Measurements from ENCODE around the gene HSD17B12.

Gene HSD17B12

GRCh38 chr11:43830928-43831440, 150.4 kb downstream of the HSD17B12 start:
- no peak overlapping the region for H3K4me3 ChIP-seq
- H3K27ac ChIP-seq, result peak overlapping the region; percentile 33 to 76

GRCh38 chr11:43832536-43832935, 152.0 kb downstream of the HSD17B12 start:
- no peak for DNase-seq (ENCODE audit: low spot score)
- no peak for TF ChIP-seq CTCF (IDR thresholded peaks at IDR 0.05)
- H3K27ac ChIP-seq, result no peak overlapping the region
- H3K4me3 ChIP-seq, result no peak overlapping the region

More at GRCh38 chr11:43830928-43831440, 150.4 kb downstream of the HSD17B12 start:
- no peak for TF ChIP-seq CTCF (IDR thresholded peaks at IDR 0.05)
- DNase-seq (ENCODE audit: low spot score), result peak; percentile 76

- DNase-seq (ENCODE audit: low spot score), result no peak
- no peak for TF ChIP-seq CTCF (IDR thresholded peaks at IDR 0.05)
- peak overlapping the region; percentile 19 to 35 for H3K27ac ChIP-seq
Observed at GRCh38 chr11:43833657-43834073, 153.1 kb downstream of the HSD17B12 start.

GRCh38 chr11:43834286-43834685, 153.7 kb downstream of the HSD17B12 start:
- Histone ChIP-seq H3K4me3 (no peak overlapping the region), H3K27ac (no peak overlapping the region)
- no peak for DNase-seq (ENCODE audit: low spot score)
- TF ChIP-seq CTCF (IDR thresholded peaks at IDR 0.05), result no peak

More at GRCh38 chr11:43833657-43834073, 153.1 kb downstream of the HSD17B12 start:
- no peak overlapping the region for H3K4me3 ChIP-seq

- H3K27ac ChIP-seq, result no peak overlapping the region
- no peak for TF ChIP-seq CTCF (IDR thresholded peaks at IDR 0.05)
- no peak overlapping the region for H3K4me3 ChIP-seq
- DNase-seq (ENCODE audit: low spot score), result no peak
Observed at GRCh38 chr11:43835104-43835503, 154.6 kb downstream of the HSD17B12 start.

GRCh38 chr11:43837879-43838278, 157.3 kb downstream of the HSD17B12 start:
- DNase-seq (ENCODE audit: low spot score), result no peak
- Histone ChIP-seq H3K4me3 (no peak overlapping the region), H3K27ac (no peak overlapping the region)
- TF ChIP-seq CTCF (IDR thresholded peaks at IDR 0.05), result no peak

GRCh38 chr11:43842021-43842420, 161.5 kb downstream of the HSD17B12 start:
- no peak for DNase-seq (ENCODE audit: low spot score)
- H3K4me3 ChIP-seq, result no peak overlapping the region
- no peak for TF ChIP-seq CTCF (IDR thresholded peaks at IDR 0.05)
- H3K27ac ChIP-seq, result no peak overlapping the region

All from coronary artery (tissue), 2 donors.